Prostate gland (tissue), 2 donors: Measurements from ENCODE around the gene LHFPL5.

Source experiments
- POLR2A ChIP-seq: fragments of 450-650 bp; IDR thresholded peaks from one replicate; pipeline ENCODE4 v1.6.1; 2016; ENCODE audit warnings: antibody characterized with exemption, mild to moderate bottlenecking
- POLR2AphosphoS5 ChIP-seq: sonication (generic); formaldehyde crosslinking; IDR thresholded peaks from one replicate; pipeline ENCODE4 v1.6.1; 2017; ENCODE audit warnings: antibody characterized with exemption
- TF ChIP-seq, protein P1 (sequence below), 4 experiments: fragments of 200-600 bp in 2 of 4; fragments of 450-650 bp in 2 of 4; sonication (generic) in 2 of 4; IDR thresholded peaks; 1 replicate in 3 of 4; 2 replicates in 1 of 4; pipeline ENCODE4 v1.5.1; 2016 to 2019; ENCODE audit warnings: antibody characterized with exemption in 4 of 4, mild to moderate bottlenecking in 2 of 4, moderate library complexity in 2 of 4

DNA sequence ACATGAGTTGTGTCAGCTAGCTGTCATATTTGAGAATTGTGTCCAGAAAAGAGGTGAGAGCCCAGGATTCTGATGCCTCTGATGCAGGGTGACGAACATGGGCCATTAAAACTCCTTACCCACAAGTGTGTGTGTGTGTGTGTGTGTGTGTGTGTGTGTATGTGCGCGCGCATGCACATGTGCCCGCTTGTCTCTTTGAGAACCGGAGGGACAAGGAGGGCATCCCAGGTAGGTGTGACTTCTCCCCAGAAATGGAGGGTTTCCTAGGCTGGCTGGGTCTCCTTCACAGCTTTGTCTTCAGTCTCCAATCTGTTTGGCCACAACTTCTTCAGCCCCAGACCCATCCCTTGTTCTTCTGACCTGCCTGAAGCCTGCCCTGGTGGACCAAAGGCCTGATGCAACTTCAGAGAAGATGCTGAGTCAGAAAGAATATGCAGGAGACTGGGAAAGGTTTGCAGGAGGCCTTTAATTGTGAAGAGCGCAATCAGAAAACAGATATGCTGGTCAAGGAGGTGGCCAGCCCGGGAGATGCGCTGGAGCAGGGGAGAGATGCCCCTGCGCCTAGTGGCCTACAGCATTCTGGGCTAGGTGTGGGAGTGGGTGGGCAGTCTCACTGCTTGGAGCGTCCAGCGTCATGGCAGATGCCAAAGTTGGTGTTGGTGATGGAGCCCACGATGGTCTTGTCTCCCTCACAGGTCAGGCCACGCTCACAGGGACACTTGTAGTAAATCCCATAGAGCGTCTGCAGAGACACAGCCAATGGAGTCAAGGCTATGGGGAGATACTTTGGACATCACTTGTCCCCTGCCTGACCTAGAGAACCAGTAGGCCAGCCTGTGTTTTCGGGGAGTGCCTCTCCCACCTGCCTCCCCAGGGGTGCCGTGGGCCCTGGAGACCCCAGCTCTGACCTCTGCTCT lies 10.4 kb upstream of the LHFPL5 start:
- TF ChIP-seq POLR2A (no peak), POLR2AphosphoS5 (no peak)
- TF ChIP-seq, protein P1, sequence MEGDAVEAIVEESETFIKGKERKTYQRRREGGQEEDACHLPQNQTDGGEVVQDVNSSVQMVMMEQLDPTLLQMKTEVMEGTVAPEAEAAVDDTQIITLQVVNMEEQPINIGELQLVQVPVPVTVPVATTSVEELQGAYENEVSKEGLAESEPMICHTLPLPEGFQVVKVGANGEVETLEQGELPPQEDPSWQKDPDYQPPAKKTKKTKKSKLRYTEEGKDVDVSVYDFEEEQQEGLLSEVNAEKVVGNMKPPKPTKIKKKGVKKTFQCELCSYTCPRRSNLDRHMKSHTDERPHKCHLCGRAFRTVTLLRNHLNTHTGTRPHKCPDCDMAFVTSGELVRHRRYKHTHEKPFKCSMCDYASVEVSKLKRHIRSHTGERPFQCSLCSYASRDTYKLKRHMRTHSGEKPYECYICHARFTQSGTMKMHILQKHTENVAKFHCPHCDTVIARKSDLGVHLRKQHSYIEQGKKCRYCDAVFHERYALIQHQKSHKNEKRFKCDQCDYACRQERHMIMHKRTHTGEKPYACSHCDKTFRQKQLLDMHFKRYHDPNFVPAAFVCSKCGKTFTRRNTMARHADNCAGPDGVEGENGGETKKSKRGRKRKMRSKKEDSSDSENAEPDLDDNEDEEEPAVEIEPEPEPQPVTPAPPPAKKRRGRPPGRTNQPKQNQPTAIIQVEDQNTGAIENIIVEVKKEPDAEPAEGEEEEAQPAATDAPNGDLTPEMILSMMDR (IDR thresholded peaks at IDR 0.05): no peak
